Fibroblast of mammary gland (primary cell): ENCODE measurements around the gene WRAP73.

ENCODE experiments used
- DNase-seq: peaks from one replicate; pipeline ENCODE4 v3.0.0-alpha.2; 2010; ENCODE audit warnings: low read depth
- H3K4me3 ChIP-seq: 2 replicates; pipeline ENCODE4 v1.5.1; 2011; ENCODE audit warnings: low read depth, mild to moderate bottlenecking, low read length, moderate library complexity; ENCODE audit not compliant: control insufficient read depth
- CTCF ChIP-seq: conservative IDR thresholded peaks from 2 replicates; pipeline ENCODE4 v1.5.1; 2011; ENCODE audit warnings: low read depth, low read length, inconsistent platforms; ENCODE audit not compliant: control insufficient read depth, insufficient read depth

Gene WRAP73

GRCh38 chr1:3673381-3674099, 23.6 kb upstream of the WRAP73 start:
- no peak for TF ChIP-seq CTCF
- no peak overlapping the region for H3K4me3 ChIP-seq
- no peak for DNase-seq

DNA sequence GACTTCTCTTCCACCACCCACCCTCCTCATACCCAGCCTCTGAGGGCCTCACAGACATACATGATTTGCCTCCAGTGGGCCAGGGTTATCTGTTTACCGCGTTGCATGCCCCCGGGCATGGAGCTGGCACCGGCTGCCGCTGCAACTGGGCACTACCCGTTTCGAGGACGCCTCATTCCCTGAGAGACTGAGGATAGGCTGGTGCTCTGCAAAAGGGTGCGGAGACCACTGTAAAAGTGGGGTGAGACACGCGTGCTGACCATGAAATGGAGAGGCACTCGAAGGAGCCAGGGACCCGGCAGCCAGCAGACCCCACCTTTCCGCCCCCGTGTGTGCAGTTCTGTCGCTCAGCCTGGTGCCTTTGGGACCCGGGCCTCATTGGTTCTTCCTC, 23.1 kb upstream of the WRAP73 start:
- TF ChIP-seq CTCF = no peak
- H3K4me3 ChIP-seq = no peak overlapping the region
- no peak for DNase-seq

DNA sequence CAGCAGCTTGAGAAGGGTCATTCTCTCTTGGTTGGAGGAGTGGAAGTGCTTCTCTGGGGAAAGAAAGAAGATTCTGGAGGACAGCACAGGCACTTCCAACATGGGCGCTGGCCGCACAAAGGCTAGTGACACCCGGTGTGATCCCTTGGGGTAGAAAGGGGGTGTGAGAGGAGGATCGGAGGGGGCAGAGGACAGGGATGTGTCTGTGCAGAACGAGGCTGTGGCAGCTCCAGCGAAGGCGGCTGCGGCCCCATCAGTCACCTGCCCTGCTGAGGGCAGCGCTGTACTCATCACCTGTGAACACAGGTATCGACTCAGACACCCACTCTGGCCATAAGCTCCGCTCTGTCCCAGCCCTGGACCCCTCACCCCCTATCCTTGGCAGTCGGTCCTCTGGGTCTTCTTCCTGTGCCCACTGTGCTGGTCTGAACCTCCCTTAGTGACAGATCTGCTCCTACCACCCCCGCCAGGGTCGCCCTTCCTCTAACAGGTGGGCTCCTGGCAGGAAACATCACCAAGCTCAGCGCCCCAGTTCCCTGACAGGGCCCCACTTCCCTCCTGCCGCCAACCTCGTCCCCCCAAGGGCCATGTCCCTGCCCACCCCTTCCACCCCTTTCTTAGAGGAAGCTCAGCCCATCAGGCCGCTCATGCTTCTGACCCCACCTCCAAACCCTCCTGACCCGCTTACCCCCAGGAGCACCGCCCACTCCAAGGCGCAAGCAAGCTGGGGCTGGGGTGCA, 22.5 kb upstream of the WRAP73 start:
- no peak for DNase-seq
- no peak overlapping the region for H3K4me3 ChIP-seq
- TF ChIP-seq CTCF = no peak

- no peak overlapping the region for H3K4me3 ChIP-seq
- no peak for DNase-seq
- TF ChIP-seq CTCF = no peak
These were observed 21.7 kb upstream of the WRAP73 start for GRCh38 chr1:3671371-3672180.

GRCh38 chr1:3670823-3671265, 20.9 kb upstream of the WRAP73 start:
- no peak for TF ChIP-seq CTCF
- DNase-seq = no peak
- no peak overlapping the region for H3K4me3 ChIP-seq

- no peak overlapping the region for H3K4me3 ChIP-seq
- no peak for DNase-seq
- TF ChIP-seq CTCF = no peak
These were observed 20.1 kb upstream of the WRAP73 start for GRCh38 chr1:3669971-3670431.
